Osteocyte (in vitro differentiated cells): Measurements from ENCODE around the gene HARS1. TPM values are rescaled to one million over a fixed set of nuclear protein-coding genes. Genes with fewer than 3 reads are reported as not detected.
"Not testable (repeated sequence)": the region's sequence is repeated elsewhere in the genome, so short reads cannot be mapped to it uniquely, and the experiment has no call there.

ENCODE experiments used
- DNase-seq: peaks from one replicate; pipeline ENCODE4 v3.0.0; 2021; ENCODE audit warnings: mixed read lengths; ENCODE audit not compliant: unreplicated experiment; ENCODE audit errors: extremely low spot score
- H3K27ac Mint-ChIP-seq: one replicate; pipeline ENCODE4 v1.8.0; 2021; ENCODE audit warnings: mild to moderate bottlenecking, mixed read lengths; ENCODE audit not compliant: unreplicated experiment
- H3K27me3 Mint-ChIP-seq: one replicate; pipeline ENCODE4 v1.8.0; 2021; ENCODE audit warnings: mixed read lengths; ENCODE audit not compliant: unreplicated experiment
- H3K36me3 Mint-ChIP-seq: one replicate; pipeline ENCODE4 v1.8.0; 2021; ENCODE audit warnings: mixed read lengths; ENCODE audit not compliant: unreplicated experiment
- H3K4me1 Mint-ChIP-seq: one replicate; pipeline ENCODE4 v1.8.0; 2021; ENCODE audit warnings: mixed read lengths; ENCODE audit not compliant: unreplicated experiment
- H3K4me3 Mint-ChIP-seq: one replicate; pipeline ENCODE4 v1.8.0; 2021; ENCODE audit warnings: mild to moderate bottlenecking, moderate library complexity, mixed read lengths; ENCODE audit not compliant: unreplicated experiment
- H3K9me3 Mint-ChIP-seq: one replicate; pipeline ENCODE4 v1.8.0; 2021; ENCODE audit warnings: mixed read lengths; ENCODE audit not compliant: unreplicated experiment
- CTCF ChIP-seq: fragments of 200-600 bp; sonication (generic); IDR thresholded peaks from 2 replicates; pipeline ENCODE4 v1.5.0; 2021; ENCODE audit warnings: antibody characterized with exemption, mild to moderate bottlenecking, moderate library complexity
- total RNA-seq: library from RNA; stranded (reverse); gene quantifications from 2 replicates; pipeline ENCODE4 v1.2.1, GENCODE V29; 2021

Gene HARS1
- total RNA-seq, 1 donor from 2014 or later, result 65.3 TPM

- no peak for TF ChIP-seq CTCF
- DNase-seq, result no peak
- no peaks in the 10 kb centered on the region for H3K9me3 Mint-ChIP-seq
- H3K27ac Mint-ChIP-seq, result peak overlapping the region; percentile 98
- H3K27me3 Mint-ChIP-seq, result no peaks in the 10 kb centered on the region
- peak overlapping the region; percentile 82 for H3K4me3 Mint-ChIP-seq
- no peaks in the 10 kb centered on the region for H3K36me3 Mint-ChIP-seq
- H3K4me1 Mint-ChIP-seq, result peaks cover 19% of the 10 kb centered on the region
Measured at GRCh38 chr5:140711794-140712193, 20.6 kb upstream of the HARS1 start.

GRCh38 chr5:140710899-140711552 is 19.9 kb upstream of the HARS1 start:
- peak overlapping the region; percentile 82 for H3K4me3 Mint-ChIP-seq
- no peaks in the 10 kb centered on the region for H3K9me3 Mint-ChIP-seq
- peak overlapping the region; percentile 98 for H3K27ac Mint-ChIP-seq
- peaks cover 7% of the 10 kb centered on the region for H3K36me3 Mint-ChIP-seq
- H3K4me1 Mint-ChIP-seq, result peaks cover 19% of the 10 kb centered on the region
- no peak for TF ChIP-seq CTCF
- H3K27me3 Mint-ChIP-seq, result no peaks in the 10 kb centered on the region
- DNase-seq, result peak; percentile 97

- H3K27ac Mint-ChIP-seq, H3K27me3 Mint-ChIP-seq, DNase-seq, H3K9me3 Mint-ChIP-seq, H3K4me3 Mint-ChIP-seq: not testable (repeated sequence)
- peaks cover 19% of the 10 kb centered on the region for H3K4me1 Mint-ChIP-seq
- peaks cover 23% of the 10 kb centered on the region for H3K36me3 Mint-ChIP-seq
Measured at GRCh38 chr5:140708787-140709186, 17.6 kb upstream of the HARS1 start.

- Mint-ChIP-seq H3K4me1 (peaks cover 16% of the 10 kb centered on the region), H3K4me3 (no peak overlapping the region), H3K27me3 (no peaks in the 10 kb centered on the region), H3K36me3 (peaks cover 28% of the 10 kb centered on the region), H3K27ac (no peak overlapping the region), H3K9me3 (no peaks in the 10 kb centered on the region)
- no peak for TF ChIP-seq CTCF
- no peak for DNase-seq
Measured at GRCh38 chr5:140707812-140708211, 16.6 kb upstream of the HARS1 start.

GRCh38 chr5:140700177-140701144 is 9.3 kb upstream of the HARS1 start, which contains the start of gene ZMAT2:
Gene ZMAT2, plus strand, starts transcription at chr5:140700447. Its CDS starts 14 bp downstream, at chr5:140700461.
- H3K27ac Mint-ChIP-seq, result peak within 1 kb of the TSS; percentile 84
- DNase-seq, result peak; percentile 97
- TF ChIP-seq CTCF, result no peak
- H3K36me3 Mint-ChIP-seq, result peaks cover 50% of the 10 kb centered on the region
- peak within 1 kb of the TSS; percentile 95 for H3K4me3 Mint-ChIP-seq
- peaks cover 16% of the 10 kb centered on the region for H3K4me1 Mint-ChIP-seq
- no peaks in the 10 kb centered on the region for H3K9me3 Mint-ChIP-seq
- H3K27me3 Mint-ChIP-seq, result no peaks in the 10 kb centered on the region
